Activated CD8-positive, alpha-beta memory T cell treated with anti-CD3 and anti-CD28 coated beads for 48 hours (primary cell): Measurements from ENCODE around the gene LY6G5B.
"Not testable (repeated sequence)": the region's sequence is repeated elsewhere in the genome, so short reads cannot be mapped to it uniquely, and the experiment has no call there.

Experiments
- DNase-seq, 3 experiments: peaks; one replicate each; pipeline ENCODE4 v3.0.0-alpha.2; 2020; ENCODE audit warnings: low read depth in 2 of 3, low spot score in 2 of 3

Gene LY6G5B

GRCh38 chr6:31690231-31691077 lies 20.7 kb downstream of the LY6G5B start:
- DNase-seq: no peak

DNA sequence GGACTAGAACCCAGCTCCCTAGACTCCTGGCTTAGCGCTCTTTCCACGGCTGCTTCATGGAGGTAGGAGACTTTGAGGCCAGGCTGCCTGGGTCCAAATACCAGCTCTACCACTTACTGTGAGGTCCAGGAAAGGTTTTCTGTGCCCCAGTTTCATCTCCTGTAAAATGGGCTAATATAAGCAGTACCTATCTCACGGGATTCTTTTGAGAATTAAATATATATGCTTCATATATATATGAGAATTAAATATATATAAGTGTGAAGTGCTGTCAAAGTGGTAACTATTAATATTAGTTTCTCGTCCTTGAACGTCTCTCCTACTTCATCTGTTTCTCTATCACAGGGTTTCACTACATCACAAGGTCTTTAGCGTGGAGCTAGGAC lies 21.3 kb downstream of the LY6G5B start:
- no peak for DNase-seq

GRCh38 chr6:31691564-31692108 lies 21.9 kb downstream of the LY6G5B start:
- no peak for DNase-seq

- DNase-seq: no peak
These were observed 22.6 kb downstream of the LY6G5B start for GRCh38 chr6:31692353-31692752.

DNA sequence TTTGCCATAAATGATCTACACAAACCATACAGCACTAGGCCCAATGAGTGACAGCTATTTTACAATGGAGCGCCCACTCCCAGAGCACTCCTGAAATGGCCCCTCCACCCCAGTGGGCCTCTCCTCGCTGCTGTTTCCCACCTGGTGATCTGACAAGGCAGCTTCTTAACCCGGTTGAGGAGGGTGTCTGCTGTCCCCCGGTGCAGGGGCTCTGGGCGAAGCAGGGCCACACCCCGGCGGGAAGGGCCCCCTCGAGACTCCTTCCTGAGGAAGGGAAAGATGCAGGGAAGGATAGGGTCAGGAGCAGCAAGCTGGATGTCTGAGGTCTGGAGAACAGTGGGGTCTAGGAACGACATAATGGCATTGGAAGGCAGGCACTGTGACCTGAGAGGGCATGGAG lies 23.1 kb downstream of the LY6G5B start:
- no peak for DNase-seq

GRCh38 chr6:31693535-31693934 lies 23.8 kb downstream of the LY6G5B start:
- no peak for DNase-seq

GRCh38 chr6:31697555-31697954 lies 27.8 kb downstream of the LY6G5B start:
- DNase-seq: no peak

GRCh38 chr6:31700740-31701401 lies 31.1 kb downstream of the LY6G5B start:
- no peak for DNase-seq

DNA sequence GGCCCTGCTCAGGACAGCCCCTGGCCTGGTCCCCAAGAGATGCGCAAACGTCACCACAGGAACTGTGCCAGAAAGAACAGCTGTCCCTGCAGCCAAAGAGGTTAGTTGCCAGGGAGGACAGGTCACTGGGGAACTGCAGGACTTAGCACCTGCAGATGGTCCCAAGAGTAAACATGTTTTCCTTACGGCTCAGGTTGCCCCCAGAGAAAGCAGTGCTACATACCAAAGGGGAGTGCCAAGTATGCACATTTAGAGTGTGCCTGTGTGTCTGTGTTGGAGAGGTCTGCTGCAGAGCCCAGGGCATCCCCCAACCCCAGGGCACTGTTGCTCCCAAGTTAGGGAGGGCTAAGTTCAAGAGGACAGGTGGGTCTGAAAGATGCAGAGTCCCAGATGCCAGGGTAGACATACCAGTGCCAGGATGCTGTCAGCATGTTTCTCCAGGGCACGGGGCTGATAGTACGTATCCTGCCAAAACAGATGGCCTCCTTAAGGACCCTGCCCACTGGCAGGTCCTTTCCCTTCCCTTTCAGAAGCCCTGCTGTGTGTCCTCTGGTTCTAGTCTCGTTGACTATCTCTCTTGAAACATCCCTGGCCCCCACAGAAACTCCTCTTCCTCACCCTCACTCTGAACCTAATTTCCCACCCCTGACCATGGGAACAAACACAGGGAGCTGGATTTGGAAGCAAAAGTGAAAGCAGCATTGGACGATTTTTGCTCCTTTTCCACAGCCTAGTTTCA lies 32.1 kb downstream of the LY6G5B start:
- no peak for DNase-seq

GRCh38 chr6:31702405-31702818 lies 32.6 kb downstream of the LY6G5B start:
- no peak for DNase-seq

DNA sequence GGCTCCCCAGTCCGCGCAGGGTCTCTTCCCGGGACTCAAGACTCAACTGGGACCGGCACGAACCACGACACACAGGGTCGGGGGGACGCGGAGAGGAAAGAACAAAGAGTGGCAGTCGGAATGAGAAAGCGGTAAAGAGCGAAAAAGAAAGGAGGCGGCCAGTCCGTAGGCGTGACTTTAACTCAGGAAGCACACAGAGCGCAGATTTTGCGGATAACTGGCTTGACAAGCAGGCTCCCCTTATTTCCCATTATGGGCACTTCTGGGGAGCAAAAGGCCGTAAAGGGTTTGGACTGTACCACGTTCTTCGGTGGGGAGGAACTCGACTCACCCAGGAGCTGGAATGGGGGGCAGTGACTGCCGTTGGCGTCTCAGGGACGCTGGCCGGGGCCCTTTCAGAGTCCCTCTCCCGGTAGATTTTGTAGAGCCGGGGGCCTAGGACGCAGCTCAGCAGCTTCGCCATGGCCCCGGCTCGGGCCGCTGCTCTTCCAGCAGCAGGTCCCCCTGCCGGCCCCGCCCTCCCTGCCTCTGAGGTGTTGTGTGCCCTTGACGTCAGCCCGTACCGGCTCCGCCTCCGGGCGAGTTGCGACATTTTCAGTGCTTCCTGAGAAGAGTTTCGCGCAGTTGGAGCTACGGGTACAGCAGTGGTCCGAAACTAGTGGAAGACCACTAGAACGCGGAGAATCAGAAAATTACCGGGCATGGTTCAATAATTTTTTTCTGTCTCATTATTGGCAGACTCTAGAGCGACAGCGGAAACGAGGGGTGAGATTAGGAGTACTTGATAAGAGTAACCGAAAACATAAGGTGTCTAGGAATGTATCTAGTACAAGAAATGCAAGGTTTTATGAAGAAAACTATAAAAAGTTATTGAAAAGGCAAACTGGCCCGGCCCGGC lies 33.3 kb downstream of the LY6G5B start, which contains the start of gene ABHD16A:
ABHD16A (minus strand) TSS at position 506 of the 898 bp plus-strand sequence; CDS start at position 463, 43 bp downstream.
- peak; percentile 92 to 96 (median 93) for DNase-seq

- DNase-seq: no peak
These were observed 36.2 kb downstream of the LY6G5B start for GRCh38 chr6:31705931-31706330.

DNA sequence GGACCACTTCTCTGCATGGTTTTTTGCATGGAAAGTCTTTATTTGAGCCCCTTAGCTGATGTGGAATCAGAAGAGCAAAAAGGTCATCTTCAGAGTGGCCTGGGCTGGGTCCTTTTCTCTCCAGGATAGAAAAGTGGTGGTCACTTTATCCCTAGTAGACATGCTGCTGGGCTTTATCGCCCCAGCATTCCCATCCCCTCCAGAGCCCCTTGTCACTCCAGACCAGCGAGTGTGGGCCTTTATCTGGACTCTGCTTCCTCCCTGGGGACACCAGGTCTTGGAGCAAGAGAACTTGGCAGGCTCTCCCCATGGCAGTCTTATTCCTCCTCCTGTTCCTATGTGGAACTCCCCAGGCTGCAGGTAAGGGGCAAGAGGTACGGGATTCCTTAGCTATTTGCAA lies 36.8 kb downstream of the LY6G5B start, which contains the start of gene LY6G6F:
LY6G6F (plus strand) TSS at position 268 of the 400 bp plus-strand sequence; CDS start at position 309, 41 bp downstream.
- no peak for DNase-seq

- no peak for DNase-seq
These were observed 37.9 kb downstream of the LY6G5B start for GRCh38 chr6:31707701-31708100.

GRCh38 chr6:31708224-31708623 lies 38.4 kb downstream of the LY6G5B start:
- DNase-seq: no peak

- DNase-seq: not testable (repeated sequence)
These were observed 39.4 kb downstream of the LY6G5B start for GRCh38 chr6:31709157-31709556.

- DNase-seq: no peak
These were observed 40.9 kb downstream of the LY6G5B start for GRCh38 chr6:31710523-31711219.

DNA sequence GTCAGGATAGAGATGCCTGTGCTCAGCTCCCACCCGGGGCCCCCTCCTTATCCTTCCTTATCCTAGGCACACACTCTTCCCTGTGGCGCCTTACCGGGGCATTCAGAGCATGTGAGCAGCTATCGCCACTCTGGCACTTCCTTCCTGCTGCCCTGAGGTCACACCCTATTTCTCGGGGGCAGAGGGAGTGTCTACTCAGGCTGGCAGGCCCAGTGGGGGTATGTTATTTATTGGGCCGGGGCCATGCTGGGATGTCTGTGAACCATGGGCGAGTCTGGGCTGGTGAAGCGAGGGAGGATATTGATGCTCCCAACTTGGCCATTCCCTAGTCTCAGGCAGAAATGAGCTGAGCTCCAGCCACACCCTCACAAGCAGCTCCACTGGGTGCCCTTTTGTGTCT lies 41.5 kb downstream of the LY6G5B start:
- no peak for DNase-seq

GRCh38 chr6:31712296-31712695 lies 42.5 kb downstream of the LY6G5B start:
- no peak for DNase-seq

DNA sequence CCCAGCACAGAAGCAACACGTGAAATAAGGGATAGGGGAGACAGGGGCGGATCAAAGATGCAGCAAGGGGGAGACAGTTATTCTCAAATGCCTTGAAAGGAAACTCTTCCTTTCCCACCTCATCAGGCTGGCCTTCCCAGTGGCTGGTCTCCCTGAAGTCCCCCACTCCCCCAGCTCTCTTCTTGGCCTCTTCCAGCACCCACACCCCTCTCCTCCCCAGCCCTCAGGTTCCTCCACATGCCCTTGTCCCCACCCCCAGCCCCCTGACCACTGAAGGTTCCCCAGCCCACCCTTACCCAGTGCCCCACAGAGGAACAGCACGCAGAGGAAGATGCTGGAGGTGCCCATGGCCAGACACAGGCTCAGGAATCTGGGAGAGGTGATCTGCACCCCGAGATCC lies 43.7 kb downstream of the LY6G5B start:
- DNase-seq: no peak
